Right lobe of liver (tissue), 6 donors: ENCODE measurements around the gene CCDC6. TPM values are rescaled to one million over a fixed set of nuclear protein-coding genes. Genes with fewer than 3 reads are reported as not detected.
"Not testable (repeated sequence)": the region's sequence is repeated elsewhere in the genome, so short reads cannot be mapped to it uniquely, and the experiment has no call there.

Experiments
- ATAC-seq, 4 donors: fragments of 200-7000 bp; cut with Tn5 transposase; one replicate each; pipeline ENCODE4 v1.9.1; 2020; ENCODE audit warnings: mild to moderate bottlenecking in 4 of 4, moderate library complexity in 4 of 4
- DNase-seq, 3 donors: peaks; one replicate each; pipeline ENCODE4 v3.0.0-alpha.2; 2020
- H3K27ac ChIP-seq, 3 donors: fragments of 200-600 bp; one replicate each; pipeline ENCODE4 v1.8.0; 2022
- H3K27me3 ChIP-seq, 2 donors: fragments of 200-600 bp; one replicate each; pipeline ENCODE4 v1.8.0; 2022
- H3K36me3 ChIP-seq, 4 donors: fragments of 200-600 bp; sonication (generic) in 1 of 4; one replicate each; pipeline versions ENCODE4 v1.5.1 to v1.8.0; 2017 to 2022; ENCODE audit warnings: control low read depth in 1 of 4
- H3K4me1 ChIP-seq, 4 donors: fragments of 200-600 bp; sonication (generic) in 1 of 4; one replicate each; pipeline versions ENCODE4 v1.5.1 to v1.8.0; 2017 to 2022; ENCODE audit warnings: control low read depth in 1 of 4
- H3K4me3 ChIP-seq, 3 donors: fragments of 200-600 bp; one replicate each; pipeline ENCODE4 v1.8.0; 2022
- H3K9me3 ChIP-seq, 4 donors: fragments of 200-600 bp; sonication (generic) in 1 of 4; one replicate each; pipeline versions ENCODE4 v1.5.1 to v1.8.0; 2017 to 2022; ENCODE audit warnings: control low read depth in 1 of 4
- CTCF ChIP-seq, 4 donors: fragments of 200-600 bp in 3 of 4; fragments of 450-650 bp in 1 of 4; IDR thresholded peaks; one replicate each; pipeline versions ENCODE4 v1.5.1 to v1.8.0; 2016 to 2022; ENCODE audit warnings: antibody characterized with exemption in 4 of 4, mild to moderate bottlenecking in 2 of 4
- POLR2A ChIP-seq: fragments of 450-650 bp; IDR thresholded peaks from one replicate; pipeline ENCODE4 v1.6.1; 2017; ENCODE audit warnings: antibody characterized with exemption, mild to moderate bottlenecking
- whole genome bisulfite sequencing: methylation state at CpG from one replicate; pipeline ENCODE4 v1.1.6; 2018; ENCODE audit warnings: low coverage, low lambda C conversion rate; ENCODE audit not compliant: insufficient coverage; ENCODE audit errors: missing lambda C conversion rate; 5-methylcytosine and 5-hydroxymethylcytosine counted together
- intact Hi-C, 2 donors: fragments of 100-400 bp; cut with DNase I; formaldehyde crosslinking; loops; one replicate each; pipeline versions ENCODE4 v1.11.2 to v1.14.1; 2022
- total RNA-seq, 6 experiments: library from RNA; depleted of rRNA in 2 of 6; stranded (reverse); fragments of >200 nt in 2 of 6; fragmentation: NEBNext Ultra II Directional in 3 of 6; extraction: Animal tissue kit (Norgen Biotek cat#: 25700) in 3 of 6; gene quantifications; one replicate each; pipeline versions ENCODE4 v1.1.0 to v1.2.4, GENCODE V29; 2016 to 2023
- donor health status: DM: no; HTN: yes; CAD: no.
- donor health status: DM: no; HTN: no; CAD: no.
- donor health status: DM: no; HTN: no; CAD: no.
- donor health status: DM: no; HTN: yes; CAD: no.
- donor health status: DM: no; HTN: yes; CAD: no.

CCDC6 gene
- total RNA-seq, 6 experiments from 2014 or later, result 9.2 to 20.4 (median 14.8) TPM

DNA sequence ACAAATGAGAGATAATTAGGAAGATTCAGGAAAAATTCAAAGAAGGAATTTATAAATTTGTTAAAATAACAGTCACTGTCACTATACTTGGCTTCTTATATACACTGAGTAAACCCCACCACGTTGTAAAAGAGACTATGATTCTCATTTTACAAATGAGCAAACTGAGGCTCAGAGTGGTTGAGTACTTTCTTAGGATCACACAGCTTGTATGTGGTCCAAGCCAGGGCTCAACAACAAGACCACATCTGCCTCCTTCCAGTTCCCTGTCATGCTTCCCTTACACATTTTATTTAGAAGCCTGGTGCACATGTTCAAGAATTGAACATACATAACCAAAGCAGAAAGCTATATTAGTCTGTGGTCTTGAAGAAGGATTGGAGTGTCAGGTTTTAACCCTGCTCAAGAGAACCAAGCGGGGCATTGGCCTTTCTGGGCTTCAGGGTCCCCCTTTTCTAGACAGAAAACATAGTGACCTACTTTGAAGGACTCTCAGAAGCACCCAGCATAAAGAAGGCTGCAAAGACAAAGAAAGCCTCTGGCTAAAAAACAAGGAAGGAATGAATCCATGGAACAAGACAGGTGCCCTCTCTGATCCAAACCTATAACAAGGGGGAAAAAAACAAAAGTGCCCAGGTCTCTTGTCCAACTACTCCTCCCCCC lies 153.9 kb downstream of the CCDC6 start:
- no peak overlapping the region for H3K4me3 ChIP-seq

GRCh38 chr10:59750155-59750945 lies 156.0 kb downstream of the CCDC6 start:
- DNase-seq (no peak), ATAC-seq (no peak)
- H3K9me3 ChIP-seq, result no peaks in the 10 kb centered on the region
- no peak overlapping the region for H3K4me3 ChIP-seq
- no peak for TF ChIP-seq CTCF (IDR thresholded peaks at IDR 0.05)
- no peak for TF ChIP-seq POLR2A
- H3K27me3 ChIP-seq, result no peaks in the 10 kb centered on the region
- H3K4me1 ChIP-seq, result no peaks in the 10 kb centered on the region
- intact Hi-C loops, result no loop called here
- no peak overlapping the region for H3K27ac ChIP-seq
- no peaks in the 10 kb centered on the region for H3K36me3 ChIP-seq
- 69% methylated on average over 11 of the region's 12 CpGs for WGBS

More for the DNA sequence above, 153.9 kb downstream of the CCDC6 start:
- intact Hi-C loops, result no loop called here
- DNase-seq, result no peak
- TF ChIP-seq POLR2A, result no peak
- TF ChIP-seq CTCF (IDR thresholded peaks at IDR 0.05), result no peak
- WGBS, result 66% methylated on average over 2 of the region's 2 CpGs
- Histone ChIP-seq H3K27ac (no peak overlapping the region), H3K36me3 (no peaks in the 10 kb centered on the region), H3K27me3 (no peaks in the 10 kb centered on the region), H3K4me1 (no peaks in the 10 kb centered on the region), H3K9me3 (no peaks in the 10 kb centered on the region)
- ATAC-seq, result no peak

- no peak for TF ChIP-seq POLR2A
- no peak for TF ChIP-seq CTCF (IDR thresholded peaks at IDR 0.05)
- no peaks in the 10 kb centered on the region for H3K27me3 ChIP-seq
- H3K27ac ChIP-seq, result no peak overlapping the region
- H3K4me3 ChIP-seq, result no peak overlapping the region
- no peaks in the 10 kb centered on the region for H3K9me3 ChIP-seq
- H3K4me1 ChIP-seq, result no peaks in the 10 kb centered on the region
- no peak for ATAC-seq
- DNase-seq, result no peak
- no peaks in the 10 kb centered on the region for H3K36me3 ChIP-seq
- WGBS, result 30% methylated on average over 1 of the region's 1 CpG
- intact Hi-C loops, result no loop called here
These were observed 157.5 kb downstream of the CCDC6 start for GRCh38 chr10:59748834-59749233.

- TF ChIP-seq CTCF (IDR thresholded peaks at IDR 0.05), result no peak
- TF ChIP-seq POLR2A, result no peak
- Histone ChIP-seq H3K9me3 (no peaks in the 10 kb centered on the region), H3K27ac (no peak overlapping the region), H3K4me1 (no peaks in the 10 kb centered on the region), H3K4me3 (no peak overlapping the region), H3K36me3 (no peaks in the 10 kb centered on the region), H3K27me3 (no peaks in the 10 kb centered on the region)
- intact Hi-C loops, result no loop called here
- DNase-seq, result no peak
- WGBS, result 21% methylated on average over 2 of the region's 2 CpGs
- no peak for ATAC-seq
These were observed 161.1 kb downstream of the CCDC6 start for GRCh38 chr10:59745163-59745650.

GRCh38 chr10:59744762-59745161 lies 161.6 kb downstream of the CCDC6 start:
- WGBS, result 24% methylated on average over 3 of the region's 6 CpGs
- H3K4me3 ChIP-seq, H3K4me1 ChIP-seq, DNase-seq, H3K36me3 ChIP-seq, H3K9me3 ChIP-seq, ATAC-seq, intact Hi-C loops, H3K27ac ChIP-seq, H3K27me3 ChIP-seq: not testable (repeated sequence)

GRCh38 chr10:59744156-59744555 lies 162.2 kb downstream of the CCDC6 start:
- H3K27me3 ChIP-seq, H3K4me3 ChIP-seq, H3K36me3 ChIP-seq, DNase-seq, H3K9me3 ChIP-seq, H3K4me1 ChIP-seq, intact Hi-C loops, H3K27ac ChIP-seq, ATAC-seq: not testable (repeated sequence)
- WGBS, result 100% methylated on average over 2 of the region's 32 CpGs
